GM21786 (cell line): ENCODE measurements around the gene SNX15.
A peak's percentile ranks its signal among the peaks of the same experiment; 100 is the strongest.
"Not testable (repeated sequence)": the region's sequence is repeated elsewhere in the genome, so short reads cannot be mapped to it uniquely, and the experiment has no call there.

Experiments
- ATAC-seq: cut with Tn5 transposase; IDR thresholded peaks from one replicate; pipeline ENCODE4 v1.9.1; 2021; ENCODE audit not compliant: unreplicated experiment

SNX15 gene

DNA sequence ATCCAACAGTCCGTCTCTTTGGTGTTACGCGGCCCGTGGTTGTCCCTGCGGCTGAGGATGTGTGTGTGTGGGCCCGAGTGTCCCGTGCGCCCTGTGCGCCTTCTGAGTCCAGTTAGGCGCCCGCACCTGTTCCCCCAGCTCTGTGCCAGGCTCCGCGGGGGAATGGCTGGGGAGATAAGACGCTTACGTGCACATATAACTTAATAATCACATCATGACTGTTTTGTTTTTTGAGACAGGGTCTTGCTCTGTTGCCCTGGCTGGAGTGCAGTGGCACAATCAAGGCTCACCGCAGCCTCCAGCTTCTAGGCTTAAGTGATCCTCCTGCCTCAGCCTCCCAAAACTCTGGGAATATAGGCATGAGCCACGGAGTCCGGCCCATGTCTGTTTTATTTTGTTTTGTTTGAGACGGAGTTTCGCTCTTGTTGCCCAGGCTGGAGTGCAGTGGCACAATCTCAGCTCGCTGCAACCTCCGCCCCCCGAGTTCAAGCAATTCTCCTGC, 12.5 kb upstream of the SNX15 start:
- ATAC-seq, result no peak

DNA sequence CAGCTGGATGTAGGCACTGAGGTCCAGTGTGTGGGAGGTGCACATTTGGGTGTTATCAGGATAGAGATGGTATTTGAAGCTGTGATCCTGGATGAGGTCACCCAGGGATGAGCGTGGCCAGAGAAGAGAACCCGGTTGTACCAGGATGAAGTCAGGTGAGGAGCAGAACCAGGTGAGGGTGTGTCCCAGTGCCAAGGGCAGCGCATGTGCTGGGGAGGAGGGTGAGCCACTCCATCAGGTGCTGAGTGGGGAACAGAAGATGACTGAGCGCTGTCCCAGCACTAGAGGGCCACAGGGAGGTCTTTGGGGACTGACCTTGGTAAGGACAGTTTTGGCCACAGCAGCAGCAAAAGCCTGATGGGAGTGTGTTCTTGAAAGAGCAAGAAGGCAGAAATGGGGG, 10.5 kb upstream of the SNX15 start:
- no peak for ATAC-seq

- ATAC-seq, result no peak
These were observed 9.3 kb upstream of the SNX15 start for GRCh38 chr11:65017937-65018336.

GRCh38 chr11:65019824-65020223, 7.4 kb upstream of the SNX15 start:
- no peak for ATAC-seq

DNA sequence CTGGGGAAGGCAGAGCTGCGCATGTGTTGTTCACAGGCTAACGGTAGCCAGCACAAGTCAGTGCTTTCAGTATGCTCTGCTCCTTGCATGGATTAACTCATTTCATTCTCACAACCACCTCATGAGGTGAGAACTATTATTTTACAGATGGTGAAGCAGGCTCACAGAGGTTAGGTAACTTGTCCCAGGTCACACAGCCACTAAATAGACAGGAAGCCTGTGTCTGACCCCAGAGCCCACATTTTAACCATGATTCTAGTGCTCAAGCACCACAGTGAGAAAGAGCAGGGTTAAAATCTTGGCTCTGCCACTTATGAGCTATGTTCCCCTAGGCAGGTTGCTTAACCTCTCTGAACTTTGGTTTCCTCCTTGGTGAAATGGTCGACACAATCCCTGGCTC, 6.2 kb upstream of the SNX15 start:
- ATAC-seq, result no peak

DNA sequence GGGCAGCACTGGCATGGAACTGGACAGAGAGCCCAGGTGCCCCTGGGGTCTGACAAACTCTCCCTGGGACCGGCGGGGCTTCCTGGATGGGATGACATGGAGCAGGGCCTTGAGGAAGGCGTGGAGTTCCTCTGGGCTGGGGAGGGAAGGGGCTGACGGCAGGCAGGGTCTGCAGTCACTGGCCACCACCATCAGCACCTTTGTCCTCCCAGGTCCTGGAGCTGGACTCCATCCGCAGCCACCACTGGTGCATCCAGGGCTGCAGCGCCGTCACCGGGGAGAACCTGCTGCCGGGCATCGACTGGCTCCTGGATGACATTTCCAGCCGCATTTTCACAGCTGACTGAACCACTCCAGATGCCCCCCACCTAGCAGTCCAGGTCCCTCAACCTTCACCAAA, 5.7 kb upstream of the SNX15 start:
- ATAC-seq, result no peak

- ATAC-seq, result not testable (repeated sequence)
These were observed 3.7 kb upstream of the SNX15 start for GRCh38 chr11:65023502-65023901.

- ATAC-seq, result no peak
These were observed 429 bp upstream of the SNX15 start for GRCh38 chr11:65026810-65027209.

DNA sequence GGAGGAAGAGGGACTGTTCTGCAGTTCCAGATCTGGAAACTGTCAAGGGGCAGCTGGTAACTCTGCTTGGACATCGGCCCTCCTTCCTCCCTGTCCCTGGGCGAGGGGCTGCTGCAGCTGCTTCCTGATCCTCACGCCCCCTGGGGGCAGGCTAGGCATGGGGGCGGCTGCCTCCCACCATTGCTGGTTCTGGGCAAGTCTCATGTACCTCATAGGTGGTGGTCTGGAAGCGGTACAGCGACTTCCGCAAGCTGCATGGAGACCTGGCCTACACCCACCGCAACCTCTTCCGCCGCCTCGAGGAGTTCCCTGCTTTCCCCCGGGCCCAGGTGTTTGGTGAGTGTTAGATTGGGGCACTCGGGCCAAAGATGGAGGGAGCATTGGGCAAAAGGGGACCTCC, 5.0 kb downstream of the SNX15 start:
- no peak for ATAC-seq

- no peak for ATAC-seq
These were observed 7.2 kb downstream of the SNX15 start for GRCh38 chr11:65034423-65034822.

- no peak for ATAC-seq
These were observed 8.3 kb downstream of the SNX15 start for GRCh38 chr11:65035579-65035978.

DNA sequence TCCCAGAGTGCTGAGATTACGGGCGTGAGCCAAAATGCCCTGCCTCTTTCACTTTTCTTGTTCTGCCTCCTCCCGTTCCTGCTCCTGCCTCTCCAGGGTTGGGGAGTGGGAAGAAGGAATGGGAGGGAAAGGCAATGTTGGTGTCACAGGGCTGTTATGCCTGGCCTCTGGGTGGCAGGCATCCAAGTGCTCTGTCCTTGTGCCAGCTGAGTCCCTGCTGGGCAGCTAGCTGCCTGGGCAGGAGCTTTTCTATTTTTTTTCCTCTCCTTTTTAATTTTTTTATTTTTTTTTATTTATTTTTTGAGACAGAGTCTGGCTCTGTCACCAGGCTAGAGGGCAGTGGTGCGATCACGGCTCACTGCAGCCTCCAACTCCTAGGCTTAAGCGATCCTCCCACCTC, 9.7 kb downstream of the SNX15 start:
- no peak for ATAC-seq

- ATAC-seq, result no peak
These were observed 13.2 kb downstream of the SNX15 start for GRCh38 chr11:65040520-65040846.

DNA sequence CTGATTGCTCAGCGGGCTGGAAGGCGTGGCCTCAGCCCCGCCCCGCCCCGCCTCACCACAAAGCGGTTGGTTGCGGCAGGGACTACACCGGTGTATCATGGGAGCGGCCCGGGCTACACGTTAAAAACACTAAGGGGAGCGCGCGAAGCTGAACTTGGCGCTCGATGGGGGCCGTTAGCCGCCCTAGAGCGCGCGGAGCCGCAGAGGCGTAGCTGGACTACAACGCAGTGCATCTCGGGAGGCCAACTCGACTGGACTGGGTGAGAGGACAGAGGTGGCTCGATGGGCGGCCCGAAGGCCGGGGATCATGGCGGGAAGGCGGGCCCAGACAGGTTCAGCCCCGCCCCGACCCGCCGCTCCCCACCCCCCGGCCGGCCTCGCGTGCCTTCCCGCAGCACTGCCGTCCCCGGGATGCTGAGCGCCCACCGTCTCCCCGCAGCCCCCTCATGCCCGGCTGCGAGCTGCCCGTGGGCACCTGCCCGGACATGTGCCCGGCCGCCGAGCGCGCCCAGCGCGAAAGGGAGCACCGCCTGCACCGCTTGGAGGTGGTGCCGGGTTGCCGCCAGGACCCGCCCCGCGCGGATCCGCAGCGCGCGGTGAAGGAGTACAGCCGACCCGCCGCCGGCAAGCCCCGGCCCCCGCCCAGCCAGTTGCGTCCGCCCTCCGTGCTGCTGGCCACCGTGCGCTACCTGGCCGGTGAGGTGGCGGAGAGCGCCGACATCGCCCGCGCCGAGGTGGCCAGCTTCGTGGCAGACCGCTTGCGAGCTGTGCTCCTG, 13.8 kb downstream of the SNX15 start, which contains the start of gene SAC3D1:
SAC3D1 (plus strand) TSS at position 364 of the 776 bp plus-strand sequence; CDS start at position 447, 83 bp downstream.
- peak; percentile 89 for ATAC-seq

DNA sequence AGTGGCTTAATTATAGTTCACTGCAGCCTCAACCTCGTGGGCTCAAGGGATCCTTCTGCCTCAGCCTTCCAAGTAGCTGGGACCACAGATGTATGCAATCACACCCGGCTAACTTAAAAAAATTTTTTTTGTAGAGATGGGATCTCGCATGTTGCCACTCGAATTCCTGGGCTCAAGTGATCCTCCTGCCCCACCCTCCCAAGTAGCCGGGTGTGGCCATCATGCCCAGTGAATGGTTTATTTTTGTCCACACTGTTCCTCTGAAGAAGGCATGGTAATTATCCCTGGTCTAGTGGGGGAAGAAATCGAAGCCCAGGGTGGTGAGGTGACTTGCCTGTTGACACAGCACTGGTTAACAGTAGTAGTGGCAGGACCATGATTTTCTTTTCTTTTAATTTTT, 15.7 kb downstream of the SNX15 start:
- ATAC-seq, result no peak

DNA sequence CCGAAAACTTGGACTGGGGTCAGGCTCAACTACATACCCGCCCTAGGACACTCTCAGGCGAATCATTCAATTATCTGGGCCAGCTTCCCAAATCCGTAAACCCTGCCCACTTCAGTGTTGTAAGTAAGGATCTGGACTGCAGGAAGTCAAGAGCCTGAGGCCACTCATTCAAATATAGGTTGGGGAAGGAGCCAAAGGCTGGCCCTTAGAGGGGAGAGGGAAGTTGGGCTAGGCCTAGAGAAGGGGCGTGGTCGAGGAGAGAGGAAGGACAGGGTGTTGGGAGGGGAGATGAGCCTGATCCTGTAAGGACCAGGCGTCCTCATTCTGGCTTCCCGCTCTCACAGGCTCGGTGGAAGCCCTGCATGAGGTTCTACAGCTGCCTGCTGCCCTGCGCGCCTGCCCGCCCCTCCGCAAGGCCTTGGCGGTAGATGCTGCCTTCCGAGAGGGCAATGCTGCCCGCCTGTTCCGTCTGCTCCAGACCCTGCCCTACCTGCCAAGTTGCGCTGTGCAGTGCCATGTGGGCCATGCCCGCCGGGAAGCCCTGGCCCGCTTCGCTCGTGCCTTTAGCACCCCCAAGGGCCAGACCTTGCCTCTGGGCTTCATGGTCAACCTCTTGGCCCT, 16.8 kb downstream of the SNX15 start:
- ATAC-seq, result no peak

- ATAC-seq, result no peak
These were observed 17.8 kb downstream of the SNX15 start for GRCh38 chr11:65045061-65045460.

DNA sequence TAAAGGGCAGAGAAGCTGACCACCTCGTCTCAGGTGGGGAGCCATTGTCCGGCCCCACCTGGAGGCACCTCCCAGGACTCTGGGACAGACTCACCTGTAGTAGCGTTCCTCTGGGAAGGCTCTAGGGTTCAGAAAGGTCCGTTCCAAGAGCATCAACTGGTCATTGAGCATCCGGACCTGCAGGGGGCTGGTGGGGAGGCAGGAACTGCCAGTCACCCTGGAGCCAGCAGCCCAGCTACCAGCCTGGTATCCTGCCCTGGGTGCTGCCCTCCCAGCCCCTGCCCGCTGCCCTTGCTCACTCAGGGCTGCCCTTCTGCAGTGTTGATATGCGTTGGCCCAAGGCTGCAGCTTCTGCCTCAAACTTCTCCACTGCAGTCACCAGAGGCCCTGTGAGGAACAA, 18.5 kb downstream of the SNX15 start:
- no peak for ATAC-seq

- ATAC-seq, result no peak
These were observed 20.6 kb downstream of the SNX15 start for GRCh38 chr11:65047581-65048422.

GRCh38 chr11:65051398-65051858, 24.2 kb downstream of the SNX15 start:
- no peak for ATAC-seq

GRCh38 chr11:65053827-65054508, 26.7 kb downstream of the SNX15 start:
- ATAC-seq, result no peak
